ENCODE measurements around the gene ATPAF2.
A peak's percentile ranks its signal among the peaks of the same experiment; 100 is the strongest.

The ATPAF2 gene

DNA sequence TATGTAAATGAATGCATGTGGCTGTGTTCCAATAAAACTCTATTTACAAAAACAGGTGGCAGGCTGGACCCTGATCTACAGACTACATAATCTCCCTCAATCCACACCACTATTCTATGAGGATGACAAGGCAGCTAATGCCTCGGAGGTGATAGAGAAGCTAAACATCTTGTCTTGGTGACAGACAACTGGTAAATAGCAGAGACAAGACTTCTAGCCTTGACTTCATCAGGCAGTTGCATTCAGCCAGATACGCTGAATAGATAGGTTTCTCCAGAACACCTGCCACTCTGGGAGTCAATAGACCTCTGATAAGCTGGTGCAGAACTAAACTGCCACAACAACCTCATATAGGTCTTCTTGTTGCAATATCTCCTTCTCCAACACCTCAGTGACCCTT is 3.3 kb downstream of the ATPAF2 start:
- H3F3A ChIP-seq (ENCODE audit: control insufficient read depth, insufficient read depth): peaks cover 16% of the 10 kb centered on the region
- peak overlapping the region; percentile 17; the same call in 1 of the 2 replicates for H3K4me2 ChIP-seq (ENCODE audit: low read length)
- H3K9me3 ChIP-seq (ENCODE audit: control insufficient read depth, insufficient read depth, low read length): no peaks in the 10 kb centered on the region
- H3K4me1 ChIP-seq (ENCODE audit: control insufficient read depth, low read length): peaks cover 60% of the 10 kb centered on the region
- peaks cover 89% of the 10 kb centered on the region for H3K79me2 ChIP-seq (ENCODE audit: control insufficient read depth, low read length)
- peaks cover 4% of the 10 kb centered on the region for H3K36me3 ChIP-seq (ENCODE audit: control insufficient read depth, low read length)
- H3K9me2 ChIP-seq (replicated peaks; ENCODE audit: control insufficient read depth, low read length): no peaks in the 10 kb centered on the region
- H3K27ac ChIP-seq (ENCODE audit: low read depth, low read length): no peak overlapping the region
- H3K4me3 ChIP-seq (ENCODE audit: low read length): no peak overlapping the region
- H3K27me3 ChIP-seq (ENCODE audit: control insufficient read depth, low read length): no peaks in the 10 kb centered on the region
- peaks cover 10% of the 10 kb centered on the region for H4K20me1 ChIP-seq (ENCODE audit: control insufficient read depth, insufficient read depth, low read depth, low read length)
- TF ChIP-seq, protein P1, sequence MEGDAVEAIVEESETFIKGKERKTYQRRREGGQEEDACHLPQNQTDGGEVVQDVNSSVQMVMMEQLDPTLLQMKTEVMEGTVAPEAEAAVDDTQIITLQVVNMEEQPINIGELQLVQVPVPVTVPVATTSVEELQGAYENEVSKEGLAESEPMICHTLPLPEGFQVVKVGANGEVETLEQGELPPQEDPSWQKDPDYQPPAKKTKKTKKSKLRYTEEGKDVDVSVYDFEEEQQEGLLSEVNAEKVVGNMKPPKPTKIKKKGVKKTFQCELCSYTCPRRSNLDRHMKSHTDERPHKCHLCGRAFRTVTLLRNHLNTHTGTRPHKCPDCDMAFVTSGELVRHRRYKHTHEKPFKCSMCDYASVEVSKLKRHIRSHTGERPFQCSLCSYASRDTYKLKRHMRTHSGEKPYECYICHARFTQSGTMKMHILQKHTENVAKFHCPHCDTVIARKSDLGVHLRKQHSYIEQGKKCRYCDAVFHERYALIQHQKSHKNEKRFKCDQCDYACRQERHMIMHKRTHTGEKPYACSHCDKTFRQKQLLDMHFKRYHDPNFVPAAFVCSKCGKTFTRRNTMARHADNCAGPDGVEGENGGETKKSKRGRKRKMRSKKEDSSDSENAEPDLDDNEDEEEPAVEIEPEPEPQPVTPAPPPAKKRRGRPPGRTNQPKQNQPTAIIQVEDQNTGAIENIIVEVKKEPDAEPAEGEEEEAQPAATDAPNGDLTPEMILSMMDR (IDR thresholded peaks at IDR 0.05; ENCODE audit: low read depth, low read length, poor library complexity, severe bottlenecking): no peak
- TF ChIP-seq EZH2phosphoT487 (IDR thresholded peaks at IDR 0.05; ENCODE audit: borderline replicate concordance, low read length): no peak

GRCh38 chr17:18033442-18034099 is 5.4 kb downstream of the ATPAF2 start:
- Histone ChIP-seq H3K27ac (ENCODE audit: low read depth, low read length) (no peak overlapping the region), H4K20me1 (ENCODE audit: control insufficient read depth, insufficient read depth, low read depth, low read length) (peaks cover 10% of the 10 kb centered on the region), H3K27me3 (ENCODE audit: control insufficient read depth, low read length) (no peaks in the 10 kb centered on the region), H3K4me1 (ENCODE audit: control insufficient read depth, low read length) (peaks cover 54% of the 10 kb centered on the region), H3K36me3 (ENCODE audit: control insufficient read depth, low read length) (peaks cover 1% of the 10 kb centered on the region), H3K79me2 (ENCODE audit: control insufficient read depth, low read length) (peaks cover 81% of the 10 kb centered on the region), H3K4me3 (ENCODE audit: low read length) (no peak overlapping the region), H3K9me3 (ENCODE audit: control insufficient read depth, insufficient read depth, low read length) (no peaks in the 10 kb centered on the region), H3K9me2 (replicated peaks; ENCODE audit: control insufficient read depth, low read length) (no peaks in the 10 kb centered on the region), H3F3A (ENCODE audit: control insufficient read depth, insufficient read depth) (peaks cover 16% of the 10 kb centered on the region), H3K4me2 (ENCODE audit: low read length) (0 out of 2 replicates have a peak overlapping the region, but pooled peaks have one; percentile 6)
- no peak for TF ChIP-seq EZH2phosphoT487 (IDR thresholded peaks at IDR 0.05; ENCODE audit: borderline replicate concordance, low read length)
- TF ChIP-seq, protein P1 (IDR thresholded peaks at IDR 0.05; ENCODE audit: low read depth, low read length, poor library complexity, severe bottlenecking): peak; percentile 70

DNA sequence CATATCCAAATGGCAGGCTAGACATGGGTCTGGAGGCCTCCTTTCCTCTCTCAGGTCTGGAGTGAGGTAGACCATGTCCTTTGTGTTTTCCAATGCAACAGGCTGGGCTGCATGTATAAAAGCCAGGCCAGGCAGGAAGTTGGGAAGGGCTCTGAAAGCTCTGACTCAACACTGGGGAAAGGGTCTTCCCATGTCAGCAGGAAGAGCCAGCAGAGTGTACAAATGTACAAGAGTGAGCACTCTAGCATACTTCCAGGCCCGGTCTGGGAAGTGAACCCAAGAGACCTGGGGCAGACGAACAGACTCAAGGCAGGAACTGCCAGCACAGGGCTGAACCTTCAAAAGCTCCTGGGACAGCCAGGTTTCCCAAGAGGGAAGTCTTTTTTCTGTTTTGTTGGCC is 7.0 kb downstream of the ATPAF2 start:
- no peaks in the 10 kb centered on the region for H3K9me2 ChIP-seq (replicated peaks; ENCODE audit: control insufficient read depth, low read length)
- no peaks in the 10 kb centered on the region for H3K9me3 ChIP-seq (ENCODE audit: control insufficient read depth, insufficient read depth, low read length)
- peaks cover 9% of the 10 kb centered on the region; the same call in 1 of the 2 replicates for H3F3A ChIP-seq (ENCODE audit: control insufficient read depth, insufficient read depth)
- peaks cover 65% of the 10 kb centered on the region for H3K79me2 ChIP-seq (ENCODE audit: control insufficient read depth, low read length)
- TF ChIP-seq, protein P1 (IDR thresholded peaks at IDR 0.05; ENCODE audit: low read depth, low read length, poor library complexity, severe bottlenecking): no peak
- no peak for TF ChIP-seq EZH2phosphoT487 (IDR thresholded peaks at IDR 0.05; ENCODE audit: borderline replicate concordance, low read length)
- no peak overlapping the region for H3K4me3 ChIP-seq (ENCODE audit: low read length)
- peaks cover 41% of the 10 kb centered on the region for H3K4me1 ChIP-seq (ENCODE audit: control insufficient read depth, low read length)
- H3K27ac ChIP-seq (ENCODE audit: low read depth, low read length): no peak overlapping the region
- peaks cover 7% of the 10 kb centered on the region for H3K36me3 ChIP-seq (ENCODE audit: control insufficient read depth, low read length)
- no peaks in the 10 kb centered on the region for H3K27me3 ChIP-seq (ENCODE audit: control insufficient read depth, low read length)
- H3K4me2 ChIP-seq (ENCODE audit: low read length): no peak overlapping the region
- peaks cover 10% of the 10 kb centered on the region for H4K20me1 ChIP-seq (ENCODE audit: control insufficient read depth, insufficient read depth, low read depth, low read length)
